OCI-LY7 (cell line): ENCODE results near the gene SPATA16. TPM values are rescaled to one million over a fixed set of nuclear protein-coding genes. Genes with fewer than 3 reads are reported as not detected.

Experiments used
- BruUV-seq: library from RNA; stranded (reverse); fragments of 400-500 nt; replicated peaks from 2 replicates; lab custom pipeline; 2021; lab: Mats Ljungman, UMichigan
- CTCF ChIA-PET: fragments of 300-600 bp; sonication (Branson Sonifier 250); formaldehyde crosslinking; loops from one replicate; lab custom pipeline; 2022; ENCODE audit warnings: antibody characterized with exemption; ENCODE audit not compliant: unreplicated experiment; lab: Charles Lee
- POLR2A ChIA-PET: fragments of 300-600 bp; sonication (Branson Sonifier 250); formaldehyde crosslinking; loops from one replicate; lab custom pipeline; 2022; ENCODE audit warnings: antibody characterized with exemption; lab: Charles Lee
- DNase-seq: peaks from one replicate; pipeline ENCODE4 v3.0.0-alpha.2; 2015; ENCODE audit warnings: low spot score
- H2AFZ ChIP-seq: fragments of 200-600 bp; sonication (generic), shearing (Covaris generic); 2 replicates; pipeline ENCODE4 v1.6.1; 2014; ENCODE audit warnings: mild to moderate bottlenecking, antibody characterized with exemption, low read length, moderate library complexity
- H3K27ac ChIP-seq: fragments of 200-600 bp; sonication (generic); 2 replicates; pipeline ENCODE4 v1.5.1; 2014; ENCODE audit warnings: mixed run types, low read depth, mild to moderate bottlenecking, moderate library complexity, low read length, inconsistent platforms; ENCODE audit not compliant: poor library complexity, severe bottlenecking
- H3K36me3 ChIP-seq: fragments of 200-600 bp; sonication (generic); 2 replicates; pipeline ENCODE4 v1.6.1; 2014; ENCODE audit warnings: mild to moderate bottlenecking, antibody characterized with exemption, low read length, moderate library complexity, mixed read lengths; ENCODE audit not compliant: insufficient read depth
- H3K4me1 ChIP-seq: fragments of 200-600 bp; sonication (generic); 2 replicates; pipeline ENCODE4 v1.5.1; 2014; ENCODE audit warnings: mild to moderate bottlenecking, low read length; ENCODE audit not compliant: insufficient read depth, poor library complexity, severe bottlenecking
- H3K4me2 ChIP-seq: fragments of 200-600 bp; sonication (generic); 2 replicates; pipeline ENCODE4 v1.6.1; 2014; ENCODE audit warnings: mild to moderate bottlenecking, low read length
- H3K4me3 ChIP-seq: fragments of 200-600 bp; sonication (generic); 2 replicates; pipeline ENCODE4 v1.5.1; 2014; ENCODE audit warnings: mild to moderate bottlenecking, low read depth, low read length; ENCODE audit not compliant: poor library complexity, severe bottlenecking
- H3K79me2 ChIP-seq: fragments of 200-600 bp; sonication (generic); 2 replicates; pipeline ENCODE4 v1.6.1; 2016; ENCODE audit warnings: low read depth, mild to moderate bottlenecking, low read length, moderate library complexity, mixed read lengths; ENCODE audit not compliant: insufficient read depth
- H3K9me2 ChIP-seq: fragments of 200-600 bp; sonication (generic); 2 replicates; pipeline ENCODE4 v1.6.1; 2016; ENCODE audit warnings: mild to moderate bottlenecking, low read length, mixed read lengths; ENCODE audit not compliant: insufficient read depth
- H3K9me3 ChIP-seq: fragments of 200-600 bp; sonication (generic); 2 replicates; pipeline ENCODE4 v1.6.1; 2014; ENCODE audit warnings: mild to moderate bottlenecking, mixed run types, low read length, mixed read lengths
- H4K20me1 ChIP-seq: fragments of 200-600 bp; sonication (generic); 2 replicates; pipeline ENCODE4 v1.6.1; 2014; ENCODE audit warnings: mild to moderate bottlenecking, antibody characterized with exemption, low read length, moderate library complexity, mixed read lengths; ENCODE audit not compliant: insufficient read depth
- EZH2phosphoT487 ChIP-seq: fragments of 200-600 bp; sonication (generic); IDR thresholded peaks from 2 replicates; pipeline ENCODE4 v1.6.1; 2018; ENCODE audit warnings: low read depth, borderline replicate concordance, mild to moderate bottlenecking, mixed run types, antibody characterized with exemption, low read length, moderate library complexity, mixed read lengths
- intact Hi-C: fragments of 100-400 bp; cut with micrococcal nuclease; formaldehyde crosslinking; loops from one replicate; pipeline ENCODE4 v1.10.0; 2022; ENCODE audit not compliant: unreplicated experiment
- total RNA-seq, 2 experiments: library from RNA; depleted of rRNA in 1 of 2; stranded (reverse); fragments of >200 nt in 1 of 2; shearing (Covaris generic) in 1 of 2; gene quantifications; 2 replicates each; pipeline ENCODE4 v1.2.3, GENCODE V29; 2014 to 2022
- TF ChIP-seq, protein P1 (sequence below): fragments of 200-600 bp; sonication (generic); conservative IDR thresholded peaks from 2 replicates; pipeline ENCODE4 v1.5.1; 2014; ENCODE audit warnings: mild to moderate bottlenecking, antibody characterized with exemption, low read length, moderate library complexity, mixed read lengths

The SPATA16 gene
- total RNA-seq, 2 experiments from 2014 or later, result not detected

DNA sequence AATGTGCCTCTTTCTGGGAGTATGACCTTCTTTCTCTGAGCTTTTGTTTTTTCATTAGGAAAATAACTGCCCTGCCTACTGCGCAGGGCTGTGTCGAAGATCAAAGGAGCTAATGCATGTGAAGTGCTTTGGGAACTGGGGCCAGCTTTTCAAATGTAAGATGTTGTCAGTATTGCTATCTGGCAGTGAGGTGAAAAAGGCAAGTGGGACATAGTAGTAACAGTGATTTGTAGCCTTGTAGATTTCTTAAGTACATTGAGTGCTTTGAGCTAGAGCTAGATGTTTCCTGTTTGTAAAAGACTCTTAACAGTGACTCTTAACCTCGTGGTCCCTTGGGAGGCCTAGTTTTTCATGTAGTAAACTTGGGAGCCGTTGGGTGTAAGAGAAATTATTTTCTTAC lies 264.0 kb downstream of the SPATA16 start:
- Histone ChIP-seq H3K36me3 (no peaks in the 10 kb centered on the region), H3K4me2 (no peak overlapping the region), H3K9me2 (no peaks in the 10 kb centered on the region), H2AFZ (no peak overlapping the region), H3K79me2 (no peaks in the 10 kb centered on the region), H3K9me3 (no peaks in the 10 kb centered on the region), H4K20me1 (no peaks in the 10 kb centered on the region), H3K27ac (no peak overlapping the region), H3K4me3 (no peak overlapping the region), H3K4me1 (no peaks in the 10 kb centered on the region)
- no peak for TF ChIP-seq EZH2phosphoT487
- TF ChIP-seq, protein P1, sequence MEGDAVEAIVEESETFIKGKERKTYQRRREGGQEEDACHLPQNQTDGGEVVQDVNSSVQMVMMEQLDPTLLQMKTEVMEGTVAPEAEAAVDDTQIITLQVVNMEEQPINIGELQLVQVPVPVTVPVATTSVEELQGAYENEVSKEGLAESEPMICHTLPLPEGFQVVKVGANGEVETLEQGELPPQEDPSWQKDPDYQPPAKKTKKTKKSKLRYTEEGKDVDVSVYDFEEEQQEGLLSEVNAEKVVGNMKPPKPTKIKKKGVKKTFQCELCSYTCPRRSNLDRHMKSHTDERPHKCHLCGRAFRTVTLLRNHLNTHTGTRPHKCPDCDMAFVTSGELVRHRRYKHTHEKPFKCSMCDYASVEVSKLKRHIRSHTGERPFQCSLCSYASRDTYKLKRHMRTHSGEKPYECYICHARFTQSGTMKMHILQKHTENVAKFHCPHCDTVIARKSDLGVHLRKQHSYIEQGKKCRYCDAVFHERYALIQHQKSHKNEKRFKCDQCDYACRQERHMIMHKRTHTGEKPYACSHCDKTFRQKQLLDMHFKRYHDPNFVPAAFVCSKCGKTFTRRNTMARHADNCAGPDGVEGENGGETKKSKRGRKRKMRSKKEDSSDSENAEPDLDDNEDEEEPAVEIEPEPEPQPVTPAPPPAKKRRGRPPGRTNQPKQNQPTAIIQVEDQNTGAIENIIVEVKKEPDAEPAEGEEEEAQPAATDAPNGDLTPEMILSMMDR, result no peak
- no peak for DNase-seq
- ChIA-PET POLR2A (interaction anchor here (0.6 to 0.8 kb wide), 2 partner anchors 9 to 12 kb away, joined by 3 to 7 read pairs; no protein-coding TSS in a partner anchor), CTCF (no interaction called here)
- intact Hi-C loops, result no loop called here
- no TSS peak for BruUV-seq

DNA sequence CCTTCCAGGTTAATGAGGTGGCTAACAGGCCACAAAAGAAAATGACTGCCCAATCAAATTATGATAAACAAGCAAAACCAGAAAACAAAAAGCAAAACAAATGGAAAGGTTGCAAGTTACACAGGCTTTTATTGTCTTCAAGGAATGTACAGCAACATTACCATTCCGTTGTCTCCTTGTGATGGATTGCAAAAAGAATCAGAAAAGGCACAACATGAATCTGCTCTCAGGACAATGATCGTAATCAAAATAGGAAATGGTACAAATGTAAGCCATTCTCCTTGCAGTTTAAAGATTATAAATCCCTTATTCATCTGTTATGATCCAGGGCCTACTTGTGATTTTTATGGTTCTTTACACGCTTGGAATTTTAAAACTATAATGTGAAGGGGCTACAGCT lies 264.7 kb downstream of the SPATA16 start:
- no peaks in the 10 kb centered on the region for H3K9me3 ChIP-seq
- intact Hi-C loops, result no loop called here
- H3K4me2 ChIP-seq, result no peak overlapping the region
- no TSS peak for BruUV-seq
- no peak overlapping the region for H3K4me3 ChIP-seq
- H3K27ac ChIP-seq, result no peak overlapping the region
- POLR2A ChIA-PET, result interaction anchor here (0.5 to 0.9 kb wide), 4 partner anchors 8 to 419 kb away, joined by 3 to 7 read pairs (median 3); no protein-coding TSS in a partner anchor
- no peak for DNase-seq
- CTCF ChIA-PET, result no interaction called here
- H2AFZ ChIP-seq, result no peak overlapping the region
- no peaks in the 10 kb centered on the region for H3K79me2 ChIP-seq
- no peaks in the 10 kb centered on the region for H3K36me3 ChIP-seq
- H3K4me1 ChIP-seq, result no peaks in the 10 kb centered on the region
- no peak for TF ChIP-seq EZH2phosphoT487
- TF ChIP-seq, protein P1, result no peak
- no peaks in the 10 kb centered on the region for H4K20me1 ChIP-seq
- no peaks in the 10 kb centered on the region for H3K9me2 ChIP-seq

DNA sequence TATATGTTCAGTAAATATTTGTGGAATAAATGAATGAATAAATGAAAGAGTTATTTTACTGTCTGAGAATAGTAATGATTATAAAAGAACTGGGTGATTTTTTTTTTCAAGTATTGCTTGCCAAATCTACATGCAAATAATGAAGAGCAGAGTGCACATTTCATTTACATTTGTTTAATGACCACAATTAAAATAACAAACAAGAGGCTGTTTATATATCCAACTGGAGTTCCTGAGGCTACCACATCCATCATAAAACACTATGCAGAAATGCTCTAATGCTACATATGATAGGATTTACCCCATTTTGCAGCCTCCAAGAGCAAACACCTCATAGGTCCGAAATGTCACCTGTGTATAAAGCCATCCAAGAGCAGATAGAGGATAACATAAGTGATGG lies 266.0 kb downstream of the SPATA16 start:
- Histone ChIP-seq H3K4me3 (no peak overlapping the region), H2AFZ (no peak overlapping the region), H3K9me2 (no peaks in the 10 kb centered on the region), H3K4me1 (no peaks in the 10 kb centered on the region), H3K27ac (no peak overlapping the region), H3K36me3 (no peaks in the 10 kb centered on the region), H3K9me3 (no peaks in the 10 kb centered on the region), H4K20me1 (no peaks in the 10 kb centered on the region), H3K4me2 (no peak overlapping the region), H3K79me2 (no peaks in the 10 kb centered on the region)
- CTCF ChIA-PET, result no interaction called here
- intact Hi-C loops, result no loop called here
- DNase-seq, result no peak
- TF ChIP-seq EZH2phosphoT487, result no peak
- TF ChIP-seq, protein P1, result no peak
- POLR2A ChIA-PET, result no interaction called here
- BruUV-seq, result no TSS peak
